ENCODE results near the gene SMKR1. TPM values are rescaled to one million over a fixed set of nuclear protein-coding genes. Genes with fewer than 3 reads are reported as not detected.

Gene SMKR1
- total and polyA plus RNA-seq, 2 of the 8 experiments (the other 6 are each of a cell fraction or from before 2014, with no cell fraction given), result 0.39 to 1.6 TPM

DNA sequence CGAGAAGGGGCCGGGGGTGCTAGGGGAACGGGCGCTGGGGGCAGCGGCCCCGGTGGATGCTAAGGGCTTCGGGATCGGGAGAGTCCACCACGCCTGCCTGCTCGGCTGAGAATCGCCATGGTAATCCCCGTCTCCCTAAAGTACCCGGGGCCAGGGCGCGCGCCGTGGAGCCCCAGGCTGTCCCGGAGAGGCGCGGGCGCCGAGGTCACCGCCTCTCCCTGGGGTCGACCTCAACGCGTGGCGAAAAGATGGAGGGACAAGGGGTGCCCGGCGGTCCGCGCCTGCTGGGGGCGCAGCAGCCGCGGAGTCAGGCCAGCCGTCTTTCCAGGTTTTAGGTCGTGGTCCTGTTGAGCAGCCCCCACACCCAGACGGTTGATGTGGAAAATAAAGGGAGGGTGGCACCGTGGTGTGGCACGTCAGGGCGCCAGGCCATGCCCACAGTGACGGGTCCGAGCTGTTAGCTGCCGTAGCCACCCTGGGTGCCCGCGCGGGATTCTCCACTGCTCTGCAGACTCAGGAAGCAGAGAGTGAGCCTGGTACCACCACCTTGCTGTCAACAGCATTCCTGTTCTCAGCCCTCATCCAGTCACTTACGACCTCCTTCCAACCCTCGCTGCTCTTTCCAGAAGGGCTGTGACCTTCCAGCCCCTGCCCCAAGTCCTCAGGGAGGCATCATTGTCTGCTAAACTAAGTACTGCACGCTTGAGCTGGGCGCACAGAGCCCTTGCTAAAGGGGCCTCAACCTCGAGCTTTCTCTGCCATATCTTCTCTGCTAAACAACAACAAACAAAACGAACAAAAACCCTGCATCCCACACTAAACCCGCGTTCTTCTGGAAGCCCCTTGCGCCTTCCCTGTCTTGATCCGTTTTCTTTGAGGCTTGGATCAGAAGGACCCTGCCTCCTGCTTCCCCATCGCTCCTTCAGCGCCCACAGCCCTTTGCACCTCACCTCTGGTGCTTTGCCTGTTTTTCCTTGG lies 666 bp downstream of the SMKR1 start (continued):
- TF ChIP-seq, protein P1, sequence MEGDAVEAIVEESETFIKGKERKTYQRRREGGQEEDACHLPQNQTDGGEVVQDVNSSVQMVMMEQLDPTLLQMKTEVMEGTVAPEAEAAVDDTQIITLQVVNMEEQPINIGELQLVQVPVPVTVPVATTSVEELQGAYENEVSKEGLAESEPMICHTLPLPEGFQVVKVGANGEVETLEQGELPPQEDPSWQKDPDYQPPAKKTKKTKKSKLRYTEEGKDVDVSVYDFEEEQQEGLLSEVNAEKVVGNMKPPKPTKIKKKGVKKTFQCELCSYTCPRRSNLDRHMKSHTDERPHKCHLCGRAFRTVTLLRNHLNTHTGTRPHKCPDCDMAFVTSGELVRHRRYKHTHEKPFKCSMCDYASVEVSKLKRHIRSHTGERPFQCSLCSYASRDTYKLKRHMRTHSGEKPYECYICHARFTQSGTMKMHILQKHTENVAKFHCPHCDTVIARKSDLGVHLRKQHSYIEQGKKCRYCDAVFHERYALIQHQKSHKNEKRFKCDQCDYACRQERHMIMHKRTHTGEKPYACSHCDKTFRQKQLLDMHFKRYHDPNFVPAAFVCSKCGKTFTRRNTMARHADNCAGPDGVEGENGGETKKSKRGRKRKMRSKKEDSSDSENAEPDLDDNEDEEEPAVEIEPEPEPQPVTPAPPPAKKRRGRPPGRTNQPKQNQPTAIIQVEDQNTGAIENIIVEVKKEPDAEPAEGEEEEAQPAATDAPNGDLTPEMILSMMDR (IDR thresholded peaks at IDR 0.05; ENCODE audit: control extremely low read depth in 1 of 3, insufficient read depth in 1 of 3, low read depth in 1 of 3, low read length in 3 of 3), result peak; percentile 32 to 49 (median 38)
- TF ChIP-seq SP4 (IDR thresholded peaks at IDR 0.05; ENCODE audit: low read length), result no peak
- 0 out of 2 replicates have a peak, but pooled peaks have one; percentile 38 for TF ChIP-seq E2F6 (IDR thresholded peaks at IDR 0.05)
- peak; percentile 28 to 44 for TF ChIP-seq RAD21 (IDR thresholded peaks at IDR 0.05 in 1 of 2, conservative IDR thresholded peaks at IDR 0.05 in 1 of 2; ENCODE audit: low read depth in 2 of 2, low read length in 2 of 2)
- TF ChIP-seq CHD7 (IDR thresholded peaks at IDR 0.05; ENCODE audit: insufficient replicate concordance, low read length), result no peak
